SJCRH30 (cell line): ENCODE measurements around the gene SH2D1B. TPM values are rescaled to one million over a fixed set of nuclear protein-coding genes. Genes with fewer than 3 reads are reported as not detected.
"Not testable (repeated sequence)": the region's sequence is repeated elsewhere in the genome, so short reads cannot be mapped to it uniquely, and the experiment has no call there.

Experiments used
- DNase-seq, 2 experiments: peaks; one replicate each; pipeline ENCODE4 v3.0.0-alpha.2; 2015 to 2020
- H3K27ac ChIP-seq: fragments of 250-450 bp; sonication (Bioruptor Pico); 2 replicates; pipeline ENCODE4 v1.5.1; 2020; ENCODE audit warnings: mild to moderate bottlenecking, moderate library complexity
- H3K27me3 ChIP-seq: fragments of 250-450 bp; sonication (Bioruptor Pico); 2 replicates; pipeline ENCODE4 v1.5.1; 2020; ENCODE audit warnings: mild to moderate bottlenecking, moderate library complexity
- H3K36me3 ChIP-seq: fragments of 250-450 bp; sonication (Bioruptor Pico); 2 replicates; pipeline ENCODE4 v1.5.1; 2020; ENCODE audit warnings: mild to moderate bottlenecking, moderate library complexity
- H3K4me1 ChIP-seq: fragments of 250-450 bp; sonication (Bioruptor Pico); 2 replicates; pipeline ENCODE4 v1.5.1; 2020; ENCODE audit warnings: mild to moderate bottlenecking, moderate library complexity
- H3K4me3 ChIP-seq: fragments of 250-450 bp; sonication (Bioruptor Pico); 2 replicates; pipeline ENCODE4 v1.5.1; 2020; ENCODE audit warnings: mild to moderate bottlenecking, moderate library complexity
- H3K9me3 ChIP-seq: fragments of 250-450 bp; sonication (Bioruptor Pico); replicated peaks from 2 replicates; pipeline ENCODE4 v1.5.1; 2020; ENCODE audit warnings: mild to moderate bottlenecking, moderate library complexity
- total RNA-seq: library from RNA; depleted of rRNA; stranded (reverse); fragments of >200 nt; shearing (Covaris generic); gene quantifications from 2 replicates; pipeline ENCODE4 v1.2.3, GENCODE V29; 2014

SH2D1B gene
- total RNA-seq, 1 experiment from 2014 or later = not detected

- Histone ChIP-seq H3K27ac (no peak overlapping the region), H3K4me3 (no peak overlapping the region), H3K36me3 (no peaks in the 10 kb centered on the region), H3K9me3 (no peaks in the 10 kb centered on the region), H3K4me1 (0 out of 2 replicates have a peak, but pooled peaks cover 3% of the 10 kb centered on the region), H3K27me3 (no peaks in the 10 kb centered on the region)
- DNase-seq = no peak
Observed at GRCh38 chr1:162366149-162366548, 45.8 kb downstream of the SH2D1B start.

GRCh38 chr1:162365284-162366020, 46.5 kb downstream of the SH2D1B start:
- Histone ChIP-seq H3K4me3 (no peak overlapping the region), H3K36me3 (no peaks in the 10 kb centered on the region), H3K9me3 (no peaks in the 10 kb centered on the region), H3K27me3 (no peaks in the 10 kb centered on the region), H3K4me1 (0 out of 2 replicates have a peak, but pooled peaks cover 3% of the 10 kb centered on the region), H3K27ac (no peak overlapping the region)
- DNase-seq = no peak

GRCh38 chr1:162364498-162364897, 47.4 kb downstream of the SH2D1B start:
- Histone ChIP-seq H3K4me1 (0 out of 2 replicates have a peak, but pooled peaks cover 3% of the 10 kb centered on the region), H3K9me3 (no peaks in the 10 kb centered on the region), H3K27me3 (no peaks in the 10 kb centered on the region), H3K27ac (no peak overlapping the region), H3K4me3 (no peak overlapping the region), H3K36me3 (no peaks in the 10 kb centered on the region)
- DNase-seq = no peak

- Histone ChIP-seq H3K4me3 (no peak overlapping the region), H3K9me3 (no peaks in the 10 kb centered on the region), H3K27ac (no peak overlapping the region), H3K36me3 (no peaks in the 10 kb centered on the region), H3K4me1 (0 out of 2 replicates have a peak, but pooled peaks cover 3% of the 10 kb centered on the region), H3K27me3 (no peaks in the 10 kb centered on the region)
- DNase-seq = no peak
Observed at GRCh38 chr1:162363823-162364222, 48.1 kb downstream of the SH2D1B start.

GRCh38 chr1:162361349-162361748, 50.6 kb downstream of the SH2D1B start:
- no peak overlapping the region for H3K27ac ChIP-seq
- DNase-seq = no peak
- H3K4me3 ChIP-seq = no peak overlapping the region
- no peaks in the 10 kb centered on the region for H3K36me3 ChIP-seq
- no peaks in the 10 kb centered on the region for H3K27me3 ChIP-seq
- H3K9me3 ChIP-seq = no peaks in the 10 kb centered on the region
- H3K4me1 ChIP-seq = 0 out of 2 replicates have a peak, but pooled peaks cover 3% of the 10 kb centered on the region

GRCh38 chr1:162360874-162361260, 51.1 kb downstream of the SH2D1B start:
- no peaks in the 10 kb centered on the region for H3K27me3 ChIP-seq
- 0 out of 2 replicates have a peak, but pooled peaks cover 3% of the 10 kb centered on the region for H3K4me1 ChIP-seq
- H3K27ac ChIP-seq = no peak overlapping the region
- no peak overlapping the region for H3K4me3 ChIP-seq
- DNase-seq = no peak
- no peaks in the 10 kb centered on the region for H3K9me3 ChIP-seq
- no peaks in the 10 kb centered on the region for H3K36me3 ChIP-seq

- H3K27me3 ChIP-seq = no peaks in the 10 kb centered on the region
- H3K36me3 ChIP-seq = no peaks in the 10 kb centered on the region
- DNase-seq = no peak
- H3K4me1 ChIP-seq = 0 out of 2 replicates have a peak, but pooled peaks cover 3% of the 10 kb centered on the region
- H3K27ac ChIP-seq = no peak overlapping the region
- no peaks in the 10 kb centered on the region for H3K9me3 ChIP-seq
- no peak overlapping the region for H3K4me3 ChIP-seq
Observed at GRCh38 chr1:162360237-162360873, 51.6 kb downstream of the SH2D1B start.

GRCh38 chr1:162359523-162360236, 52.3 kb downstream of the SH2D1B start:
- no peak overlapping the region for H3K27ac ChIP-seq
- H3K27me3 ChIP-seq = no peaks in the 10 kb centered on the region
- no peak overlapping the region for H3K4me3 ChIP-seq
- H3K36me3 ChIP-seq = no peaks in the 10 kb centered on the region
- H3K9me3 ChIP-seq = no peaks in the 10 kb centered on the region
- 0 out of 2 replicates have a peak, but pooled peaks cover 3% of the 10 kb centered on the region for H3K4me1 ChIP-seq
- no peak for DNase-seq

GRCh38 chr1:162358928-162359327, 53.0 kb downstream of the SH2D1B start:
- H3K4me1 ChIP-seq = no peaks in the 10 kb centered on the region
- no peaks in the 10 kb centered on the region for H3K27me3 ChIP-seq
- no peaks in the 10 kb centered on the region for H3K9me3 ChIP-seq
- no peaks in the 10 kb centered on the region for H3K36me3 ChIP-seq
- no peak overlapping the region for H3K4me3 ChIP-seq
- no peak overlapping the region for H3K27ac ChIP-seq
- DNase-seq = no peak

- no peaks in the 10 kb centered on the region for H3K27me3 ChIP-seq
- H3K36me3 ChIP-seq = no peaks in the 10 kb centered on the region
- H3K27ac ChIP-seq = no peak overlapping the region
- no peaks in the 10 kb centered on the region for H3K9me3 ChIP-seq
- no peaks in the 10 kb centered on the region for H3K4me1 ChIP-seq
- H3K4me3 ChIP-seq = no peak overlapping the region
- peak; percentile 34 to 64 for DNase-seq
Observed at GRCh38 chr1:162357681-162358266, 54.2 kb downstream of the SH2D1B start.

- Histone ChIP-seq H3K27ac (no peak overlapping the region), H3K4me3 (no peak overlapping the region), H3K36me3 (no peaks in the 10 kb centered on the region), H3K27me3 (no peaks in the 10 kb centered on the region), H3K4me1 (no peaks in the 10 kb centered on the region), H3K9me3 (no peaks in the 10 kb centered on the region)
- DNase-seq = no peak
Observed at GRCh38 chr1:162353702-162354101, 58.2 kb downstream of the SH2D1B start.

GRCh38 chr1:162353078-162353477, 58.9 kb downstream of the SH2D1B start:
- Histone ChIP-seq H3K27ac (no peak overlapping the region), H3K4me1 (no peaks in the 10 kb centered on the region), H3K4me3 (no peak overlapping the region), H3K36me3 (no peaks in the 10 kb centered on the region), H3K27me3 (no peaks in the 10 kb centered on the region), H3K9me3 (no peaks in the 10 kb centered on the region)
- DNase-seq = no peak

- not testable (repeated sequence) for H3K36me3 ChIP-seq, H3K4me1 ChIP-seq, H3K27me3 ChIP-seq, DNase-seq, H3K4me3 ChIP-seq, H3K27ac ChIP-seq, H3K9me3 ChIP-seq
Observed at GRCh38 chr1:162351874-162352273, 60.1 kb downstream of the SH2D1B start.

GRCh38 chr1:162351246-162351842, 60.6 kb downstream of the SH2D1B start:
- Histone ChIP-seq H3K4me3 (no peak overlapping the region), H3K27me3 (no peaks in the 10 kb centered on the region), H3K9me3 (no peaks in the 10 kb centered on the region), H3K36me3 (no peaks in the 10 kb centered on the region), H3K27ac (no peak overlapping the region), H3K4me1 (no peaks in the 10 kb centered on the region)
- no peak for DNase-seq
